ENCODE results near the gene ARMC5. TPM values are rescaled to one million over a fixed set of nuclear protein-coding genes. Genes with fewer than 3 reads are reported as not detected.

Gene ARMC5
- total RNA-seq, 1 experiment from 2014 or later = 11.8 TPM

DNA sequence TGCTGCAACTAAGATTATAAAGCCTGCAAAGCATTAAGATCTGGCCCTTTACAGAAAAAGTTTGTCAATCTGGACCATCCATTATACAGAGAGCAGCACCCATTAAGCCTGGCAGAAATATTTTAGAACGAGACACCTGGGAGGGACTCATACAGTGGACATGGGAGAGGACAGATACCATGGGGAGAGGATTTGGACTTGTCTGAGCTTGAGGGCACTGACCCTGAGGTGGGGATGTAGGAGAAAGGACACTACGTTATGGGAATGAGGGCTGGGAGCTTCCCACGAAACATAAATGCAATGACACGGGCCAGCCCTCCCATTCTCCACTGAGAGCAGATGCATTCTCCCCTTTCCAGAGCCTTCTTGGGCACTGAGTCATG is 42.7 kb downstream of the ARMC5 start:
- BruUV-seq (replicated peaks) = no TSS peak
- H3K27me3 ChIP-seq (ENCODE audit: insufficient read depth, low read length) = no peaks in the 10 kb centered on the region
- no peak overlapping the region for H3K9ac ChIP-seq (ENCODE audit: low read length)
- no peaks in the 10 kb centered on the region for H3K9me3 ChIP-seq (ENCODE audit: control insufficient read depth in 1 of 2, insufficient read depth in 1 of 2, low read depth in 1 of 2, low read length in 2 of 2)
- peaks cover 4% of the 10 kb centered on the region for H3K79me2 ChIP-seq (ENCODE audit: insufficient read depth, low read length)
- DNase-seq (ENCODE audit: low read depth, low spot score) = no peak
- no peak for TF ChIP-seq EZH2 (IDR thresholded peaks at IDR 0.05)
- TF ChIP-seq TCF7L2 (IDR thresholded peaks at IDR 0.05; ENCODE audit: borderline replicate concordance, extremely low read depth, insufficient read depth, insufficient read length) = no peak
- no peak for TF ChIP-seq POLR2AphosphoS5 (IDR thresholded peaks at IDR 0.05; ENCODE audit: low read depth, low read length)
- TF ChIP-seq SIN3A (IDR thresholded peaks at IDR 0.05; ENCODE audit: low read depth) = no peak
- TF ChIP-seq FOSL1 (IDR thresholded peaks at IDR 0.05; ENCODE audit: low read depth) = no peak
- TF ChIP-seq CBX3 (IDR thresholded peaks at IDR 0.05; ENCODE audit: low read depth) = no peak
- TF ChIP-seq SP1 (IDR thresholded peaks at IDR 0.05; ENCODE audit: low read depth) = no peak
- TF ChIP-seq YY1 (IDR thresholded peaks at IDR 0.05; ENCODE audit: extremely low read depth, insufficient replicate concordance, low read depth, low read length) = no peak
- TF ChIP-seq, protein P1, sequence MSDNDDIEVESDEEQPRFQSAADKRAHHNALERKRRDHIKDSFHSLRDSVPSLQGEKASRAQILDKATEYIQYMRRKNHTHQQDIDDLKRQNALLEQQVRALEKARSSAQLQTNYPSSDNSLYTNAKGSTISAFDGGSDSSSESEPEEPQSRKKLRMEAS (IDR thresholded peaks at IDR 0.05) = no peak
- no peak for TF ChIP-seq JUND (IDR thresholded peaks at IDR 0.05)
- H3K4me2 ChIP-seq (ENCODE audit: low read length) = no peak overlapping the region
- no peaks in the 10 kb centered on the region for H4K20me1 ChIP-seq (ENCODE audit: insufficient read depth)
- intact Hi-C loops (cut with micrococcal nuclease) = loop anchor here (10.0 kb wide), 1 partner anchor 373 kb away; the partner anchor contains the start of gene ZNF267
- no peak overlapping the region for H2AFZ ChIP-seq (ENCODE audit: low read depth, low read length, poor library complexity, severe bottlenecking)
- RAD21 ChIA-PET (ENCODE audit: low non-redundant PET in 1 of 2, low total read pairs in 2 of 2, uncharacterized antibody in 2 of 2, unreplicated experiment in 2 of 2) = no interaction called here
- POLR2A ChIA-PET = no interaction called here
- H3K9me2 ChIP-seq (ENCODE audit: insufficient read depth) = no peaks in the 10 kb centered on the region
- no peak for ATAC-seq
- peaks cover 3 to 9% of the 10 kb centered on the region in 2 experiments; a peak in 3 of 4 replicates for H3K36me3 ChIP-seq (ENCODE audit: control insufficient read depth in 1 of 2, insufficient read depth in 2 of 2, low read length in 2 of 2)
- no peak overlapping the region for H3K4me3 ChIP-seq (replicated peaks in 1 of 2; ENCODE audit: low read depth in 1 of 2, low read length in 2 of 2)
- H3K4me1 ChIP-seq (ENCODE audit: control insufficient read depth in 1 of 2, insufficient read depth in 2 of 2, low read length in 2 of 2) = peaks cover 3 to 4% of the 10 kb centered on the region in 2 experiments; a peak in 3 of 4 replicates
- CTCF ChIA-PET = no interaction called here
- no peak overlapping the region for H3K27ac ChIP-seq (ENCODE audit: low read depth, low read length)

DNA sequence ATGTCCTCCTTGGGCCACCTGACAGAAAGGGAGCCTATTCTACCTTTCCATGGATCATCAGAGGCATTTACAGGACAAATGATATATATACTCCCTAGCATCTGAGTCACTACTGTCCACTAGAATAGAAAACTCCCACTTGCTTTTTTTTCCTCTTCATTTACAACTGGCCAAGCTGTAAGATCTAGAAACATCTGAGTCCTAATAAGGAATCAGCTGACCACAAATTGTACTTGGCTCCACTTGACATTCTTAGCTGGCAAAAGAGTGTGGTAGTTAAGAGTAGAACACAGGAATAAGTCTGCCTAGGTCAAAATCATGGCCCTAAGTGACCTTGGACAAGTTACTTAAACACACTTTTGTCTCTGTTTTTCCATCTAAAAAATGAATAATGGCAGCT is 43.7 kb downstream of the ARMC5 start:
- Histone ChIP-seq H3K9me2 (ENCODE audit: insufficient read depth) (no peaks in the 10 kb centered on the region), H3K79me2 (ENCODE audit: insufficient read depth, low read length) (peaks cover 14% of the 10 kb centered on the region), H3K4me1 (ENCODE audit: control insufficient read depth in 1 of 2, insufficient read depth in 2 of 2, low read length in 2 of 2) (peaks cover 8 to 10% of the 10 kb centered on the region in 2 experiments; a peak in 3 of 4 replicates), H3K4me3 (replicated peaks in 1 of 2; ENCODE audit: low read depth in 1 of 2, low read length in 2 of 2) (no peak overlapping the region), H3K9ac (ENCODE audit: low read length) (no peak overlapping the region), H3K36me3 (ENCODE audit: control insufficient read depth in 1 of 2, insufficient read depth in 2 of 2, low read length in 2 of 2) (peaks cover 3 to 9% of the 10 kb centered on the region in 2 experiments; a peak in 3 of 4 replicates), H3K4me2 (ENCODE audit: low read length) (no peak overlapping the region), H3K27ac (ENCODE audit: low read depth, low read length) (no peak overlapping the region), H3K9me3 (ENCODE audit: control insufficient read depth in 1 of 2, insufficient read depth in 1 of 2, low read depth in 1 of 2, low read length in 2 of 2) (no peaks in the 10 kb centered on the region), H4K20me1 (ENCODE audit: insufficient read depth) (no peaks in the 10 kb centered on the region), H3K27me3 (ENCODE audit: insufficient read depth, low read length) (no peaks in the 10 kb centered on the region), H2AFZ (ENCODE audit: low read depth, low read length, poor library complexity, severe bottlenecking) (no peak overlapping the region)
- BruUV-seq (replicated peaks) = no TSS peak
- no peak for ATAC-seq
- intact Hi-C loops (cut with micrococcal nuclease) = loop anchor here (10.0 kb wide), 1 partner anchor 372 kb away; the partner anchor contains the start of gene ZNF267
- ChIA-PET POLR2A (no interaction called here), CTCF (no interaction called here), RAD21 (ENCODE audit: low non-redundant PET in 1 of 2, low total read pairs in 2 of 2, uncharacterized antibody in 2 of 2, unreplicated experiment in 2 of 2) (no interaction called here)
- no peak for DNase-seq (ENCODE audit: low read depth, low spot score)
- no peak for TF ChIP-seq CEBPB (IDR thresholded peaks at IDR 0.05; ENCODE audit: low read depth)
- TF ChIP-seq ZNF274 (IDR thresholded peaks at IDR 0.05; ENCODE audit: low read depth, low read length) = no peak
- TF ChIP-seq EZH2 (IDR thresholded peaks at IDR 0.05) = no peak
- no peak for TF ChIP-seq TCF7L2 (IDR thresholded peaks at IDR 0.05; ENCODE audit: borderline replicate concordance, extremely low read depth, insufficient read depth, insufficient read length)
- no peak for TF ChIP-seq POLR2AphosphoS5 (IDR thresholded peaks at IDR 0.05; ENCODE audit: low read depth, low read length)
- TF ChIP-seq, protein P1 (IDR thresholded peaks at IDR 0.05) = no peak
- TF ChIP-seq, protein P2, sequence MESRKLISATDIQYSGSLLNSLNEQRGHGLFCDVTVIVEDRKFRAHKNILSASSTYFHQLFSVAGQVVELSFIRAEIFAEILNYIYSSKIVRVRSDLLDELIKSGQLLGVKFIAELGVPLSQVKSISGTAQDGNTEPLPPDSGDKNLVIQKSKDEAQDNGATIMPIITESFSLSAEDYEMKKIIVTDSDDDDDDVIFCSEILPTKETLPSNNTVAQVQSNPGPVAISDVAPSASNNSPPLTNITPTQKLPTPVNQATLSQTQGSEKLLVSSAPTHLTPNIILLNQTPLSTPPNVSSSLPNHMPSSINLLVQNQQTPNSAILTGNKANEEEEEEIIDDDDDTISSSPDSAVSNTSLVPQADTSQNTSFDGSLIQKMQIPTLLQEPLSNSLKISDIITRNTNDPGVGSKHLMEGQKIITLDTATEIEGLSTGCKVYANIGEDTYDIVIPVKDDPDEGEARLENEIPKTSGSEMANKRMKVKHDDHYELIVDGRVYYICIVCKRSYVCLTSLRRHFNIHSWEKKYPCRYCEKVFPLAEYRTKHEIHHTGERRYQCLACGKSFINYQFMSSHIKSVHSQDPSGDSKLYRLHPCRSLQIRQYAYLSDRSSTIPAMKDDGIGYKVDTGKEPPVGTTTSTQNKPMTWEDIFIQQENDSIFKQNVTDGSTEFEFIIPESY (IDR thresholded peaks at IDR 0.05; ENCODE audit: extremely low read depth, insufficient replicate concordance, low read length) = no peak
- TF ChIP-seq, protein P3, sequence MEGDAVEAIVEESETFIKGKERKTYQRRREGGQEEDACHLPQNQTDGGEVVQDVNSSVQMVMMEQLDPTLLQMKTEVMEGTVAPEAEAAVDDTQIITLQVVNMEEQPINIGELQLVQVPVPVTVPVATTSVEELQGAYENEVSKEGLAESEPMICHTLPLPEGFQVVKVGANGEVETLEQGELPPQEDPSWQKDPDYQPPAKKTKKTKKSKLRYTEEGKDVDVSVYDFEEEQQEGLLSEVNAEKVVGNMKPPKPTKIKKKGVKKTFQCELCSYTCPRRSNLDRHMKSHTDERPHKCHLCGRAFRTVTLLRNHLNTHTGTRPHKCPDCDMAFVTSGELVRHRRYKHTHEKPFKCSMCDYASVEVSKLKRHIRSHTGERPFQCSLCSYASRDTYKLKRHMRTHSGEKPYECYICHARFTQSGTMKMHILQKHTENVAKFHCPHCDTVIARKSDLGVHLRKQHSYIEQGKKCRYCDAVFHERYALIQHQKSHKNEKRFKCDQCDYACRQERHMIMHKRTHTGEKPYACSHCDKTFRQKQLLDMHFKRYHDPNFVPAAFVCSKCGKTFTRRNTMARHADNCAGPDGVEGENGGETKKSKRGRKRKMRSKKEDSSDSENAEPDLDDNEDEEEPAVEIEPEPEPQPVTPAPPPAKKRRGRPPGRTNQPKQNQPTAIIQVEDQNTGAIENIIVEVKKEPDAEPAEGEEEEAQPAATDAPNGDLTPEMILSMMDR (IDR thresholded peaks at IDR 0.05 in 2 of 3, conservative IDR thresholded peaks at IDR 0.05 in 1 of 3; ENCODE audit: borderline replicate concordance in 1 of 3, insufficient read depth in 1 of 3, low read depth in 2 of 3, low read length in 2 of 3) = no peak
- no peak for TF ChIP-seq SIN3A (IDR thresholded peaks at IDR 0.05; ENCODE audit: low read depth)

Data from HCT116 (cell line).